NCI-H1417 (cell line): ENCODE measurements around the gene PVALB.
A peak's percentile ranks its signal among the peaks of the same experiment; 100 is the strongest.
"Not testable (repeated sequence)": the region's sequence is repeated elsewhere in the genome, so short reads cannot be mapped to it uniquely, and the experiment has no call there.

Experiments used
- DNase-seq, 3 experiments: peaks; one replicate each; lab custom pipeline; 2025; lab: John Stamatoyannopoulos, UW

PVALB gene

GRCh38 chr22:36757668-36758211, 59.1 kb downstream of the PVALB start:
- peak in 2 of 3 experiments; percentile 49 to 52 for DNase-seq

- DNase-seq = no peak
Measured at GRCh38 chr22:36756746-36757655, 59.8 kb downstream of the PVALB start.

GRCh38 chr22:36756031-36756430, 60.8 kb downstream of the PVALB start:
- DNase-seq = no peak

- DNase-seq = no peak
Measured at GRCh38 chr22:36755316-36755715, 61.5 kb downstream of the PVALB start.

- not testable (repeated sequence) for DNase-seq
Measured at GRCh38 chr22:36754881-36755280, 62.0 kb downstream of the PVALB start.

- DNase-seq = no peak
Measured at GRCh38 chr22:36753916-36754315, 62.9 kb downstream of the PVALB start.

GRCh38 chr22:36753120-36753802, 63.6 kb downstream of the PVALB start:
- no peak for DNase-seq
